ENCODE data around the gene GRID2IP.

GRCh38 chr7:6486438-6487183 is 64.7 kb downstream of the GRID2IP start:
- no peak for TF ChIP-seq CTCF (optimal IDR thresholded peaks at IDR 0.05 in 1 of 3, IDR thresholded peaks at IDR 0.05 in 1 of 3, conservative IDR thresholded peaks at IDR 0.05 in 1 of 3; ENCODE audit: extremely low read depth in 1 of 3, insufficient read depth in 2 of 3, low read length in 3 of 3)
- no peak for TF ChIP-seq EZH2 (IDR thresholded peaks at IDR 0.05; ENCODE audit: low read length)

Data from keratinocyte (primary cell).